Colon (tissue), 2 donors: ENCODE results near the gene SRBD1.

Source experiments
- FAIRE-seq: peaks from 2 replicates; lab custom pipeline; 2012; peaks lifted over from hg19 to GRCh38; lab: Jason Lieb, UNC
- donor health status: control.
- donor health status: control.

Gene SRBD1

DNA sequence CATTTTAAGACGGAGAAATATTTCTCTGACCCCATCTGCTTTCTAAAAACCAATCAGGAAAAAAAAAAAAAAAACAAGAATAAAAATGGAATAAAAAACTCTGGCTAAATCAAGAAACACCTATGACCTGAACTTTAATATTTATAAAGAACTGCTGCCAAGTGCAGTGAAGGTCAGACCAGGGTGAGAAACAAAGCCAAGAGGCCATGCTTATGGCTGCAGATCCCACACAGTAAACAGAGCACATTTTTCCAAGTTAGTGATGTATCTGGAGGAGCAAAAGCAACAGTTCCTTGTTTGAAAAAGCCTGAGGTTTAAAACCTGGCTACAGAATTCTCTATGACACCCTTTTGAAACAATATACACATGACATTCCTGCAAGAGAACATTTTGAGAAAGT lies 242.3 kb downstream of the SRBD1 start:
- FAIRE-seq: no peak

GRCh38 chr2:45361666-45362065 lies 249.4 kb downstream of the SRBD1 start:
- no peak for FAIRE-seq

DNA sequence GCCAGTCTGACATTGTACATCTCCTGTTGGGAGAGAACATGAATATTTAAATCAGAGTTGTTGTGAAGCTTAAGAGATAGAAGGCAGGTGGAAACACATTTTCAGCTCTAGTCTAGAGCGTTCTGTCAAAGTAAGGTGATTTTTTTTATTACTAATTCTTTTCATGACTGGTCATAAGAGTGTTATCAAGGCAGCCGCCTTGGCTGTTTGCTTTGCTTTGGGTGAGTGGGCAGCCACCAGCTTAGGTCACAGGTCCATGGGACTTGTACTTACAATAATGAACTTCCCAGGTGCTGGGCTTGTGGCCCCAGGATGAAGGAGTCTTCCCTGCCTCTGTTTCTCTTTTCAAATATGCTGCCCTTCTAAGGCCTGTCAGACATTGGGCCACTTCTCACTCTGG lies 256.3 kb downstream of the SRBD1 start:
- FAIRE-seq: no peak

DNA sequence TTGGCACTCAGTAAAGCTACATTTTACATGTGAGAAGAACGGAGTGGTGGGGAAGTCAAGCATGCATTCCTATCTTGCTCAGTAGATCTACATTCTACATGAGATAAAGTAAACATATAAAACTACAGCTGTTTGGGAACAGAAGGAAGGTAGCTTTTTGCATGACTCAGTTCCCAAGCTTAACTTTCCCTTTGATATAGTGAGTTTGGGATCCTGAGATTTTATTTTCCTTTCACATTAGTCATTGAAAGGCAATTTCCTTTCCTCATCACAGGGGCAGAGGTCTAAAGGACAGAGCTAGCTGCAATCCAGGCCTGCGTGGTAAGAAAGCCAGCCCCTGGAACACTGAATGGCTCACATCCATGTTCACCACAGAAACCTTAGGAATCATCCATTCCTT lies 257.2 kb downstream of the SRBD1 start:
- no peak for FAIRE-seq

DNA sequence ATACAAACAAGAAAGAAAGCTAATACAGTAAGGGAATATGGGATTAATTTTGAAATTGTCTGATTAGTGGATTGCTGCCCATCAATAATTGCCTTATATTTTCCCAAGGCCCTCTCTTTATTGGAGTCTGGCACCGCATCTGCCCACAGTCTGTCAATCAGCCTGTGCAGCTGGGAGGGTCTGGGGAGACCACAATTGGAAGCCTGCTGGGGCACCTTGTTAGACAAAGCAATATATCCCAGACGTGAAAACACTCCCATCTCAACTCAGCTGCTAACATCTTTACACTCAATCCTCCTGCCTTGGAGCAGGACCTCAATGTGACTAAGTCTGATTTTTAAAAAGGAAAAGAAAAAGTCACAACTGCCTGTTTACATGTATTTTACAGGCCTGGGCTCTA lies 258.6 kb downstream of the SRBD1 start:
- no peak for FAIRE-seq

- no peak for FAIRE-seq
These were observed 265.5 kb downstream of the SRBD1 start for GRCh38 chr2:45345331-45346234.

DNA sequence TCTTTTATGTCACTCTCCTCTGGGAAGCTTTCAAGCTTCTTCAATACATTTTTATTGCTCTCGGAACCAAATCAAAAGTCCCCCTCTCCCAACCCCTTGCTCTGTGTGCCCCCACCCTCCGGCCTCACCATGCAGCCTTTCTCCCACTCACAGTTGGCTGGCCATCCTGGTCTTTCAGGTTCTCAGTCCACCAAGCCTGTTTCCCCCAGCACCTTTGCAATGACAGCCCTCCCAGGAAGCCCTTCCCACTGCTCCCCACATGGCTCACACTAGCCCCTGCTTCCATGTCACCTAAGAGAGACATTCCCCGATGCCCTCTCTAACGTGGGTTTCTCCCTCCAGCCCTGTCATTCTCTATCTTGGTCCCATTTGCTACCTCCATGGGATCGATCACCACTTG lies 266.6 kb downstream of the SRBD1 start:
- FAIRE-seq: no peak

DNA sequence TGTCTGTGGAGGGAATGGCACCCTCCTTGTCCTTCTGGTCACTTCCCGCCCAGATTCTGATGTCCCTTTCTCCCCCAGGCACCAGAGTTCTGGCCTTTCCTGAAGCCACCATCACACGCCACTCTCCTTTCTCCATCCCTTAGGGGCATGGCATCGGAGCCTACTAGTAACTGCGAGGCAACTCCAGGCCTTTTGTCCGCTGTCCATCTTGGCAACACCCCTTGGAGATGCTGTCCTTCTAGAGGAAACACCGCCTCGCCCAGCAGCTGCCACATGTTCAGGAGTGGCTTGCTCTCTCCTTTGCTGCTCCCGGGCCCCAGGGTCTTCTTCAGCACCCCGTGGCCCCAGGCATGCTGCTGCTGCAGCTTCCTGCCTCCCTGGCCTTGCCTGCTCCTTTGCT lies 267.0 kb downstream of the SRBD1 start:
- FAIRE-seq: no peak

DNA sequence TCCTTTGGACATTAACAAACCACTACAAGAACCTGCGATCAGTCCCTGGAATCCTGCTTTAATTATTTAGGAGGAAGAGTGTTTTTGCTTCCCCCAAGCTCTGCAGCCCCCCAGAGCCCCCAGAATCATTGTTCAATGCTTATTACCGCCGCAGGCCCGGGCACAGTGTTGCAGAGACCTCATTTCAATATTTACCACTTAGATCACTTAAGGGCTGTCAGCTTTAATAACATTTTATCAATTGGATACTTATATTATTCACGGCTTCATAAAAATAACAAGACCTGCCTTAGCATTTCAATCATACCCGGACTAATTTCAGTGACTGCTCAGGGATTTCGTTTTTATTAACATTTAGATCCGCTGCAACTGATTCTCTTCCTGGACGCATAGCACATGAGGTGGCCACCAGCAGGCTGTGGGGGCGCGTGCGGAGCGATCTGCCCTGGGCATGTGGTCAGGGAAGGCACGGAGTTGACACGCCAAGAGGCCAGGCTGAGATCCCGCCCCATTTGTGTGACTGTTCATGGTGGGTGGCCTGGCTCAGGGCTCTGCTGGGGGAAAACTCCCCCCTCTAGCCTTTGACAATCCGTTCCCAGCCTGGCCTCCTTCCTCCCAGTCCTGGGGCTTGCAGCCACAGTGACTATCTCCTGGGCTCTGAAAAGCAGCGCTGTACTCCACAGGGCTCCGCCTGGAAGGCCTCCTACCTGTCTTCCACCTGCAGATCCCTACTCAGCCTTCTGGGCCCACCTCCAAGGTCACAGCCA lies 267.6 kb downstream of the SRBD1 start:
- FAIRE-seq: no peak

DNA sequence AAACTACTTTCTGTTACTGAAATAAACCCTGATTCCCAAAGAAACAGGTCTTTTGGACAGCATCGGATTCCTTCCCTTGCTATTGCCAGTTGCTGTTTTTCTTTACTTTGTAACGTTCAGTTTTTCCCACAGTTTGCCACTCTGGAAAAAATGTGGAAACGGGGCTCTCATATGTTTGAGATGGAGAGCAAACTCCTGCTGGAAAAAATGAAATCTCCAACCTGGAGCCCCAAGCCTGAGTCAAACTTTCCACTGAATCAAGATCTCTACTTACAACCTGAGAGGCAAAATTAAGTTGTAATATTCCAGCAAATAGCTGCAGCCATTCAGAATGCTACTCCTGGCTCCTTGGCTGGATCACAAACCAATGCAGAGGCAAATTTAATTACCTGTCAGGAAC lies 270.7 kb downstream of the SRBD1 start:
- FAIRE-seq: no peak

DNA sequence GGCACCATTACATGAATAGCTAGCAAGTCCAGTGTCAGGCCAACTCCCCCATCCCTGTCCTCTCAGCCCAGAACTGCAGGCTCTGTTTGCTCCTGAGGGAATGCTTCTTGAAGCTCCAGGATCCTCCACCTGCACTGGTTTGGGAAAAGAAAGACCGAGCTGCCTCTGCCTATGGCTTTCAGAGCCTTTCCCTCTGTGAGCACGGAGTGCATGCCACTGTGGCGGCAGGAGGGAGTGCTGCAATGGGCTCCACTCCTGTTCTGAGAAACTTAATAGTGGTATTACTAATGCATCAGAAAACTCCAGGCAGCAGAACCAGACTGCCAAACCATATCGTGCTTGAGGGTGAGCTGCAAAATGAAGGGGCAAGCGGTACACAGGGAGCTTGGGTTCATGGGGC lies 271.8 kb downstream of the SRBD1 start:
- FAIRE-seq: no peak
